HepG2 (cell line): ENCODE results near the gene ODAM. TPM values are rescaled to one million over a fixed set of nuclear protein-coding genes. Genes with fewer than 3 reads are reported as not detected.

Source experiments
- CENPX ChIP-seq: sonication (generic); formaldehyde crosslinking; IDR thresholded peaks from 2 replicates; pipeline ENCODE4 v1.9.0; 2021; ENCODE audit warnings: mild to moderate bottlenecking, missing genetic modification reagents, moderate library complexity
- MAFG ChIP-seq: sonication (generic); formaldehyde crosslinking; IDR thresholded peaks from 2 replicates; pipeline ENCODE4 v1.5.1; 2020; ENCODE audit warnings: mild to moderate bottlenecking, missing genetic modification reagents
- POLR2G ChIP-seq: fragments of 200-400 bp; formaldehyde crosslinking; IDR thresholded peaks from 2 replicates; pipeline ENCODE4 v1.6.1; 2018; ENCODE audit warnings: mild to moderate bottlenecking, low read depth, low read length, moderate library complexity
- RXRA ChIP-seq: sonication (generic); formaldehyde crosslinking; IDR thresholded peaks from 2 replicates; pipeline ENCODE4 v1.5.1; 2020; ENCODE audit warnings: missing genetic modification reagents
- SMYD3 ChIP-seq: sonication (generic); formaldehyde crosslinking; IDR thresholded peaks from 2 replicates; pipeline ENCODE4 v1.8.1; 2023; ENCODE audit warnings: mild to moderate bottlenecking, missing genetic modification reagents
- SOX6 ChIP-seq, 2 experiments: fragments of 450-650 bp in 1 of 2; sonication (generic) in 1 of 2; formaldehyde crosslinking in 1 of 2; IDR thresholded peaks; 2 replicates each; pipeline versions ENCODE4 v1.4.0 to v1.6.1; 2017 to 2020; ENCODE audit warnings: antibody characterized with exemption in 1 of 2, mild to moderate bottlenecking in 1 of 2, missing genetic modification reagents in 1 of 2
- ZFP1 ChIP-seq: IDR thresholded peaks from 2 replicates; pipeline ENCODE4 v1.6.1; 2016
- ZNF431 ChIP-seq: sonication (generic); formaldehyde crosslinking; IDR thresholded peaks from 2 replicates; pipeline ENCODE4 v1.9.0; 2022; ENCODE audit warnings: missing genetic modification reagents, low read depth, mild to moderate bottlenecking, borderline replicate concordance
- ZNF564 ChIP-seq: sonication (generic); formaldehyde crosslinking; IDR thresholded peaks from 2 replicates; pipeline ENCODE4 v1.8.1; 2023; ENCODE audit warnings: mild to moderate bottlenecking, missing genetic modification reagents
- ZNF619 ChIP-seq: sonication (generic); formaldehyde crosslinking; IDR thresholded peaks from 2 replicates; pipeline ENCODE4 v1.4.0; 2020; ENCODE audit warnings: mild to moderate bottlenecking, missing genetic modification reagents
- ZNF782 ChIP-seq: sonication (generic); formaldehyde crosslinking; IDR thresholded peaks from 2 replicates; pipeline ENCODE4 v1.4.0; 2020; ENCODE audit warnings: missing genetic modification reagents, mild to moderate bottlenecking, borderline replicate concordance
- polyA plus RNA-seq, 8 experiments: library from polyadenylated mRNA; depleted of rRNA in 3 of 8; stranded (reverse) in 7 of 8; unstranded in 1 of 8; fragments of >200 nt; fragmentation: Illumina TruSeq in 4 of 8; extraction: Trizol in 4 of 8; gene quantifications; 2 replicates each; pipeline versions ENCODE4 v1.2.1 to v1.2.3, GENCODE V29; 2011 to 2016; ENCODE audit warnings: low read depth in 4 of 8, missing spikeins in 1 of 8, mixed read lengths in 1 of 8; ENCODE audit not compliant: insufficient read depth in 1 of 8
- total RNA-seq, 5 experiments: library from RNA; depleted of rRNA; stranded (reverse); fragments of >200 nt; fragmentation: Illumina TruSeq; extraction: Trizol; gene quantifications; 2 replicates each; pipeline ENCODE4 v1.2.3, GENCODE V29; 2016; ENCODE audit warnings: low read depth in 1 of 5
- TF ChIP-seq, protein P1 (sequence below): sonication (generic); formaldehyde crosslinking; IDR thresholded peaks from 2 replicates; pipeline ENCODE4 v1.9.0; 2022; ENCODE audit warnings: low read depth, missing genetic modification reagents
- TF ChIP-seq, protein P2 (sequence below): sonication (generic); formaldehyde crosslinking; IDR thresholded peaks from 2 replicates; pipeline ENCODE4 v1.4.0; 2020; ENCODE audit warnings: mild to moderate bottlenecking, missing genetic modification reagents
- TF ChIP-seq, protein P3 (sequence below): sonication (generic); formaldehyde crosslinking; IDR thresholded peaks from 2 replicates; pipeline ENCODE4 v1.5.0; 2020; ENCODE audit warnings: missing genetic modification reagents
- TF ChIP-seq, protein P4 (sequence below): sonication (generic); formaldehyde crosslinking; IDR thresholded peaks from 2 replicates; pipeline ENCODE4 v1.8.1; 2023; ENCODE audit warnings: missing genetic modification reagents, mild to moderate bottlenecking, borderline replicate concordance
- TF ChIP-seq, protein P5 (sequence below): IDR thresholded peaks from 2 replicates; pipeline ENCODE4 v1.6.1; 2012; ENCODE audit warnings: low read depth, low read length, improper control_type of control experiment
- TF ChIP-seq, protein P6 (sequence below): sonication (generic); formaldehyde crosslinking; IDR thresholded peaks from 2 replicates; pipeline ENCODE4 v1.4.0; 2020; ENCODE audit warnings: missing genetic modification reagents
- TF ChIP-seq, protein P7 (sequence below): IDR thresholded peaks from 2 replicates; pipeline ENCODE4 v1.6.1; 2016; ENCODE audit warnings: low read depth, borderline replicate concordance
- TF ChIP-seq, protein P8 (sequence below): IDR thresholded peaks from 2 replicates; pipeline ENCODE4 v1.6.1; 2016; ENCODE audit warnings: missing biosample characterization, missing genetic modification reagents, low read depth

Gene ODAM
- total and polyA plus RNA-seq, 2 of the 13 experiments (the other 11 are each of a cell fraction or from before 2014, with no cell fraction given): 94.6 to 115 TPM

DNA sequence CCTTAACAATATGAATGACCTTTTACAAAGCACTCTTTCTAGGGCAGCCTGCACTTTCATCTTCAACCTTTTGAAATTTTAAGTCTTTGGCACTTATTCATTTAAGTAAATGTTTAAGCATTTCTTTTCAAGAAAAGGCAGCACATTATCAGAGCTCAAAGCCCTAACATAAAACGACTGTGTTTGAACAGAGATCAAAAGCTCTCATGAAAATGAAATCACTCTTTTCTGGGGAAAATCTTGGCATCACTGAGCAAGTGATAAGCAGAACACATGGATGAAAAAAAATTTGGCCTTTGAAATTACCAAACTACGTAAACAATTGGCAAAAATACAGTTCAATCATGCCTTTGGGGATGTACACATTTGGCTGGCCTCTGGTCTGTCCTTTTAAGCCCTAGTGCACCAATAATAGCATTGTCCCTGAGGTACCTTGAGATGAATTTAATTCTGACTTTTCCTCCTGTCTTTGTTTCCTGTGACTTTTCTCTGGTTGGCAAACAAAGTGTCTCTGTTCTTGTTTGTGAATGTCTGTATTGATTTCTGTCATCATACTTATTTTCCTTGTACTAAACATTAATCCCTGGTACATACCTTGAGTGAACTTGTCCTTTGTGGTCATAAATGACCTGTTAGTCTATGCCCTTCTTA, 12.9 kb upstream of the ODAM start (continued):
- TF ChIP-seq, protein P1, sequence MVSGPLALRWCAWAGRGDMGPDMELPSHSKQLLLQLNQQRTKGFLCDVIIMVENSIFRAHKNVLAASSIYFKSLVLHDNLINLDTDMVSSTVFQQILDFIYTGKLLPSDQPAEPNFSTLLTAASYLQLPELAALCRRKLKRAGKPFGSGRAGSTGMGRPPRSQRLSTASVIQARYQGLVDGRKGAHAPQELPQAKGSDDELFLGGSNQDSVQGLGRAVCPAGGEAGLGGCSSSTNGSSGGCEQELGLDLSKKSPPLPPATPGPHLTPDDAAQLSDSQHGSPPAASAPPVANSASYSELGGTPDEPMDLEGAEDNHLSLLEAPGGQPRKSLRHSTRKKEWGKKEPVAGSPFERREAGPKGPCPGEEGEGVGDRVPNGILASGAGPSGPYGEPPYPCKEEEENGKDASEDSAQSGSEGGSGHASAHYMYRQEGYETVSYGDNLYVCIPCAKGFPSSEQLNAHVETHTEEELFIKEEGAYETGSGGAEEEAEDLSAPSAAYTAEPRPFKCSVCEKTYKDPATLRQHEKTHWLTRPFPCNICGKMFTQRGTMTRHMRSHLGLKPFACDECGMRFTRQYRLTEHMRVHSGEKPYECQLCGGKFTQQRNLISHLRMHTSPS: no peak
- TF ChIP-seq, protein P2, sequence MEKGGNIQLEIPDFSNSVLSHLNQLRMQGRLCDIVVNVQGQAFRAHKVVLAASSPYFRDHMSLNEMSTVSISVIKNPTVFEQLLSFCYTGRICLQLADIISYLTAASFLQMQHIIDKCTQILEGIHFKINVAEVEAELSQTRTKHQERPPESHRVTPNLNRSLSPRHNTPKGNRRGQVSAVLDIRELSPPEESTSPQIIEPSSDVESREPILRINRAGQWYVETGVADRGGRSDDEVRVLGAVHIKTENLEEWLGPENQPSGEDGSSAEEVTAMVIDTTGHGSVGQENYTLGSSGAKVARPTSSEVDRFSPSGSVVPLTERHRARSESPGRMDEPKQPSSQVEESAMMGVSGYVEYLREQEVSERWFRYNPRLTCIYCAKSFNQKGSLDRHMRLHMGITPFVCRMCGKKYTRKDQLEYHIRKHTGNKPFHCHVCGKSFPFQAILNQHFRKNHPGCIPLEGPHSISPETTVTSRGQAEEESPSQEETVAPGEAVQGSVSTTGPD (CRISPR knock-in tag): peak; percentile 91
- TF ChIP-seq SOX6 (IDR thresholded peaks at IDR 0.05) (no peak), SOX6 (CRISPR knock-in tag; IDR thresholded peaks at IDR 0.05) (peak; percentile 99), MAFG (CRISPR knock-in tag) (no peak), RXRA (peak; percentile 84; the same call in 1 of the 2 replicates), ZNF619 (CRISPR knock-in tag) (no peak), ZFP1 (no peak), ZNF782 (CRISPR knock-in tag) (no peak), ZNF564 (no peak; the same call in 1 of the 2 replicates), POLR2G (no peak; the same call in 1 of the 2 replicates), ZNF431 (CRISPR knock-in tag) (no peak), SMYD3 (CRISPR knock-in tag) (0 out of 2 replicates have a peak, but pooled peaks have one; percentile 32), CENPX (CRISPR knock-in tag) (no peak)
- TF ChIP-seq, protein P3, sequence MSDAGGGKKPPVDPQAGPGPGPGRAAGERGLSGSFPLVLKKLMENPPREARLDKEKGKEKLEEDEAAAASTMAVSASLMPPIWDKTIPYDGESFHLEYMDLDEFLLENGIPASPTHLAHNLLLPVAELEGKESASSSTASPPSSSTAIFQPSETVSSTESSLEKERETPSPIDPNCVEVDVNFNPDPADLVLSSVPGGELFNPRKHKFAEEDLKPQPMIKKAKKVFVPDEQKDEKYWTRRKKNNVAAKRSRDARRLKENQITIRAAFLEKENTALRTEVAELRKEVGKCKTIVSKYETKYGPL (CRISPR knock-in tag): no peak
- TF ChIP-seq, protein P4, sequence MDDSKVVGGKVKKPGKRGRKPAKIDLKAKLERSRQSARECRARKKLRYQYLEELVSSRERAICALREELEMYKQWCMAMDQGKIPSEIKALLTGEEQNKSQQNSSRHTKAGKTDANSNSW (CRISPR knock-in tag): no peak
- TF ChIP-seq, protein P5, sequence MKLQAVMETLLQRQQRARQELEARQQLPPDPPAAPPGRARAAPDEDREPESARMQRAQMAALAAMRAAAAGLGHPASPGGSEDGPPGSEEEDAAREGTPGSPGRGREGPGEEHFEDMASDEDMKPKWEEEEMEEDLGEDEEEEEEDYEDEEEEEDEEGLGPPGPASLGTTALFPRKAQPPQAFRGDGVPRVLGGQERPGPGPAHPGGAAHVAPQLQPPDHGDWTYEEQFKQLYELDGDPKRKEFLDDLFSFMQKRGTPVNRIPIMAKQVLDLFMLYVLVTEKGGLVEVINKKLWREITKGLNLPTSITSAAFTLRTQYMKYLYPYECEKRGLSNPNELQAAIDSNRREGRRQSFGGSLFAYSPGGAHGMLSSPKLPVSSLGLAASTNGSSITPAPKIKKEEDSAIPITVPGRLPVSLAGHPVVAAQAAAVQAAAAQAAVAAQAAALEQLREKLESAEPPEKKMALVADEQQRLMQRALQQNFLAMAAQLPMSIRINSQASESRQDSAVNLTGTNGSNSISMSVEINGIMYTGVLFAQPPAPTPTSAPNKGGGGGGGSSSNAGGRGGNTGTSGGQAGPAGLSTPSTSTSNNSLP: peak; percentile 92
- TF ChIP-seq, protein P6, sequence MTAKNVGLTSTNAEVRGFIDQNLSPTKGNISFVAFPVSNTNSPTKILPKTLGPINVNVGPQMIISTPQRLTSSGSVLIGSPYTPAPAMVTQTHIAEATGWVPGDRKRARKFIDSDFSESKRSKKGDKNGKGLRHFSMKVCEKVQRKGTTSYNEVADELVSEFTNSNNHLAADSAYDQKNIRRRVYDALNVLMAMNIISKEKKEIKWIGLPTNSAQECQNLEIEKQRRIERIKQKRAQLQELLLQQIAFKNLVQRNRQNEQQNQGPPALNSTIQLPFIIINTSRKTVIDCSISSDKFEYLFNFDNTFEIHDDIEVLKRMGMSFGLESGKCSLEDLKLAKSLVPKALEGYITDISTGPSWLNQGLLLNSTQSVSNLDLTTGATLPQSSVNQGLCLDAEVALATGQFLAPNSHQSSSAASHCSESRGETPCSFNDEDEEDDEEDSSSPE (CRISPR knock-in tag): no peak
- TF ChIP-seq, protein P7, sequence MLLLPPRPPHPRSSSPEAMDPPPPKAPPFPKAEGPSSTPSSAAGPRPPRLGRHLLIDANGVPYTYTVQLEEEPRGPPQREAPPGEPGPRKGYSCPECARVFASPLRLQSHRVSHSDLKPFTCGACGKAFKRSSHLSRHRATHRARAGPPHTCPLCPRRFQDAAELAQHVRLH (CRISPR knock-in tag): 0 out of 2 replicates have a peak, but pooled peaks have one; percentile 33
- TF ChIP-seq, protein P8, sequence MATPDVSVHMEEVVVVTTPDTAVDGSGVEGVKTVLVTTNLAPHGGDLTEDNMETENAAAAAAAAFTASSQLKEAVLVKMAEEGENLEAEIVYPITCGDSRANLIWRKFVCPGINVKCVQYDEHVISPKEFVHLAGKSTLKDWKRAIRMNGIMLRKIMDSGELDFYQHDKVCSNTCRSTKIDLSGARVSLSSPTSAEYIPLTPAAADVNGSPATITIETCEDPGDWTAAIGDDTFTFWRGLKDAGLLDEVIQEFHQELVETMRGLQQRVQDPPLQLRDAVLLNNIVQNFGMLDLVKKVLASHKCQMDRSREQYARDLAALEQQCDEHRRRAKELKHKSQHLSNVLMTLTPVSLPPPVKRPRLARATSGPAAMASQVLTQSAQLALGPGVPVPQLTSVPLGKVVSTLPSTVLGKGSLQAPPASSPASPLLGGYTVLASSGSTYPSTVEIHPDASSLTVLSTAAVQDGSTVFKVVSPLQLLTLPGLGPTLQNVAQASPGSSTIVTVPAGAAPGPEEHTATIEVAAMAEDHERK (CRISPR knock-in tag): no peak
